MM.1S (cell line): ENCODE results near the gene DTL.

Experiments
- CTCF ChIP-seq: fragments of 300-600 bp; sonication (generic); IDR thresholded peaks from 2 replicates; pipeline ENCODE4 v1.5.1; 2016; ENCODE audit warnings: antibody characterized with exemption, low read length, mixed read lengths
- EZH2phosphoT487 ChIP-seq: fragments of 300-600 bp; sonication (generic); IDR thresholded peaks from 2 replicates; pipeline ENCODE4 v1.6.1; 2018; ENCODE audit warnings: antibody characterized with exemption, low read length

GRCh38 chr1:212072047-212072446 lies 36.5 kb downstream of the DTL start:
- TF ChIP-seq CTCF (no peak), EZH2phosphoT487 (no peak)
